OCI-LY7 (cell line): ENCODE data around the gene C1orf115. TPM values are rescaled to one million over a fixed set of nuclear protein-coding genes. Genes with fewer than 3 reads are reported as not detected.

Source experiments
- BruUV-seq: library from RNA; stranded (reverse); fragments of 400-500 nt; replicated peaks from 2 replicates; lab custom pipeline; 2021; lab: Mats Ljungman, UMichigan
- CTCF ChIA-PET: fragments of 300-600 bp; sonication (Branson Sonifier 250); formaldehyde crosslinking; loops from one replicate; lab custom pipeline; 2022; ENCODE audit warnings: antibody characterized with exemption; ENCODE audit not compliant: unreplicated experiment; lab: Charles Lee
- POLR2A ChIA-PET: fragments of 300-600 bp; sonication (Branson Sonifier 250); formaldehyde crosslinking; loops from one replicate; lab custom pipeline; 2022; ENCODE audit warnings: antibody characterized with exemption; lab: Charles Lee
- DNase-seq: peaks from one replicate; pipeline ENCODE4 v3.0.0-alpha.2; 2015; ENCODE audit warnings: low spot score
- H2AFZ ChIP-seq: fragments of 200-600 bp; sonication (generic), shearing (Covaris generic); 2 replicates; pipeline ENCODE4 v1.6.1; 2014; ENCODE audit warnings: mild to moderate bottlenecking, antibody characterized with exemption, low read length, moderate library complexity
- H3K27ac ChIP-seq: fragments of 200-600 bp; sonication (generic); 2 replicates; pipeline ENCODE4 v1.5.1; 2014; ENCODE audit warnings: mixed run types, low read depth, mild to moderate bottlenecking, moderate library complexity, low read length, inconsistent platforms; ENCODE audit not compliant: poor library complexity, severe bottlenecking
- H3K36me3 ChIP-seq: fragments of 200-600 bp; sonication (generic); 2 replicates; pipeline ENCODE4 v1.6.1; 2014; ENCODE audit warnings: mild to moderate bottlenecking, antibody characterized with exemption, low read length, moderate library complexity, mixed read lengths; ENCODE audit not compliant: insufficient read depth
- H3K4me1 ChIP-seq: fragments of 200-600 bp; sonication (generic); 2 replicates; pipeline ENCODE4 v1.5.1; 2014; ENCODE audit warnings: mild to moderate bottlenecking, low read length; ENCODE audit not compliant: insufficient read depth, poor library complexity, severe bottlenecking
- H3K4me2 ChIP-seq: fragments of 200-600 bp; sonication (generic); 2 replicates; pipeline ENCODE4 v1.6.1; 2014; ENCODE audit warnings: mild to moderate bottlenecking, low read length
- H3K4me3 ChIP-seq: fragments of 200-600 bp; sonication (generic); 2 replicates; pipeline ENCODE4 v1.5.1; 2014; ENCODE audit warnings: mild to moderate bottlenecking, low read depth, low read length; ENCODE audit not compliant: poor library complexity, severe bottlenecking
- H3K79me2 ChIP-seq: fragments of 200-600 bp; sonication (generic); 2 replicates; pipeline ENCODE4 v1.6.1; 2016; ENCODE audit warnings: low read depth, mild to moderate bottlenecking, low read length, moderate library complexity, mixed read lengths; ENCODE audit not compliant: insufficient read depth
- H3K9me2 ChIP-seq: fragments of 200-600 bp; sonication (generic); 2 replicates; pipeline ENCODE4 v1.6.1; 2016; ENCODE audit warnings: mild to moderate bottlenecking, low read length, mixed read lengths; ENCODE audit not compliant: insufficient read depth
- H3K9me3 ChIP-seq: fragments of 200-600 bp; sonication (generic); 2 replicates; pipeline ENCODE4 v1.6.1; 2014; ENCODE audit warnings: mild to moderate bottlenecking, mixed run types, low read length, mixed read lengths
- H4K20me1 ChIP-seq: fragments of 200-600 bp; sonication (generic); 2 replicates; pipeline ENCODE4 v1.6.1; 2014; ENCODE audit warnings: mild to moderate bottlenecking, antibody characterized with exemption, low read length, moderate library complexity, mixed read lengths; ENCODE audit not compliant: insufficient read depth
- CTCF ChIP-seq: fragments of 200-600 bp; sonication (generic); conservative IDR thresholded peaks from 2 replicates; pipeline ENCODE4 v1.5.1; 2014; ENCODE audit warnings: mild to moderate bottlenecking, antibody characterized with exemption, low read length, moderate library complexity, mixed read lengths
- EZH2phosphoT487 ChIP-seq: fragments of 200-600 bp; sonication (generic); IDR thresholded peaks from 2 replicates; pipeline ENCODE4 v1.6.1; 2018; ENCODE audit warnings: low read depth, borderline replicate concordance, mild to moderate bottlenecking, mixed run types, antibody characterized with exemption, low read length, moderate library complexity, mixed read lengths
- intact Hi-C: fragments of 100-400 bp; cut with micrococcal nuclease; formaldehyde crosslinking; loops from one replicate; pipeline ENCODE4 v1.10.0; 2022; ENCODE audit not compliant: unreplicated experiment
- total RNA-seq, 2 experiments: library from RNA; depleted of rRNA in 1 of 2; stranded (reverse); fragments of >200 nt in 1 of 2; shearing (Covaris generic) in 1 of 2; gene quantifications; 2 replicates each; pipeline ENCODE4 v1.2.3, GENCODE V29; 2014 to 2022

The C1orf115 gene
- total RNA-seq, 2 experiments from 2014 or later, result not detected

GRCh38 chr1:220689666-220690065 lies 497 bp upstream of the C1orf115 start:
- TF ChIP-seq CTCF (no peak), EZH2phosphoT487 (no peak)
- DNase-seq, result no peak
- ChIA-PET CTCF (no interaction called here), POLR2A (no interaction called here)
- H3K4me2 ChIP-seq, result no peak overlapping the region
- no peaks in the 10 kb centered on the region for H3K9me2 ChIP-seq
- no peaks in the 10 kb centered on the region for H3K4me1 ChIP-seq
- H4K20me1 ChIP-seq, result no peaks in the 10 kb centered on the region
- H3K4me3 ChIP-seq, result no peak overlapping the region
- H2AFZ ChIP-seq, result no peak overlapping the region
- H3K27ac ChIP-seq, result no peak overlapping the region
- no peaks in the 10 kb centered on the region for H3K36me3 ChIP-seq
- intact Hi-C loops, result no loop called here
- no TSS peak for BruUV-seq
- no peaks in the 10 kb centered on the region for H3K79me2 ChIP-seq
- no peaks in the 10 kb centered on the region for H3K9me3 ChIP-seq

- TF ChIP-seq CTCF (no peak), EZH2phosphoT487 (no peak)
- CTCF ChIA-PET, result no interaction called here
- DNase-seq, result no peak
- Histone ChIP-seq H3K4me3 (no peak overlapping the region), H2AFZ (no peak overlapping the region), H3K36me3 (no peaks in the 10 kb centered on the region), H3K79me2 (no peaks in the 10 kb centered on the region), H3K9me2 (no peaks in the 10 kb centered on the region), H3K4me2 (no peak overlapping the region), H4K20me1 (no peaks in the 10 kb centered on the region), H3K4me1 (no peaks in the 10 kb centered on the region), H3K27ac (no peak overlapping the region), H3K9me3 (no peaks in the 10 kb centered on the region)
- intact Hi-C loops, result no loop called here
- POLR2A ChIA-PET, result no interaction called here
- no TSS peak for BruUV-seq
Observed at GRCh38 chr1:220691053-220691684, 1.0 kb downstream of the C1orf115 start.

GRCh38 chr1:220692436-220693228 lies 2.5 kb downstream of the C1orf115 start:
- no TSS peak for BruUV-seq
- TF ChIP-seq CTCF, result no peak
- TF ChIP-seq EZH2phosphoT487, result no peak
- H2AFZ ChIP-seq, result no peak overlapping the region
- H3K27ac ChIP-seq, result no peak overlapping the region
- H3K4me1 ChIP-seq, result no peaks in the 10 kb centered on the region
- no peaks in the 10 kb centered on the region for H3K36me3 ChIP-seq
- no peaks in the 10 kb centered on the region for H3K9me2 ChIP-seq
- H4K20me1 ChIP-seq, result no peaks in the 10 kb centered on the region
- intact Hi-C loops, result no loop called here
- ChIA-PET CTCF (no interaction called here), POLR2A (interaction anchor here (0.6 kb wide), 1 partner anchor 183 kb away, joined by 3 read pairs; no protein-coding TSS in a partner anchor)
- no peak overlapping the region for H3K4me3 ChIP-seq
- H3K79me2 ChIP-seq, result no peaks in the 10 kb centered on the region
- no peaks in the 10 kb centered on the region for H3K9me3 ChIP-seq
- H3K4me2 ChIP-seq, result no peak overlapping the region
- DNase-seq, result no peak
